ENCODE measurements around the gene EXOC6B.

The EXOC6B gene

DNA sequence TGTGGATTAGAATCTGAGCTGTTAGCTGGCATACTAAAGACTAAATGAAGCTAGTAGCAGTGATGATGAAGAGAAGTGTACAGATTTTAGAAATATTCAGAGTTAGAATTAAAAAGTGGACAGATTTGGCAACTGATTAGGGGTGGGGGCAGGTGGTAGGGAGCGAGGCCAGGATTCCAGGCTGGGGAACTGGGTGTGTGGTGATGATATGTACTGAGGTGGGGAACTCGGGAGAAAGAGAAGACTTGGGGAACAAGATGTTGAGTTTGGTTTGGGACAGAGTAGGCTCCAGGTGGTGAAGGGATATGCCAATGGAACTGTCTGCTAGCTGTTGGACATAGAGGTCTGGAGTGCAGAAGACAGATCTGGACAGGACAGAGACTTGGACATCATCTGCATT lies 669.0 kb downstream of the EXOC6B start:
- DNase-seq: no peak

DNA sequence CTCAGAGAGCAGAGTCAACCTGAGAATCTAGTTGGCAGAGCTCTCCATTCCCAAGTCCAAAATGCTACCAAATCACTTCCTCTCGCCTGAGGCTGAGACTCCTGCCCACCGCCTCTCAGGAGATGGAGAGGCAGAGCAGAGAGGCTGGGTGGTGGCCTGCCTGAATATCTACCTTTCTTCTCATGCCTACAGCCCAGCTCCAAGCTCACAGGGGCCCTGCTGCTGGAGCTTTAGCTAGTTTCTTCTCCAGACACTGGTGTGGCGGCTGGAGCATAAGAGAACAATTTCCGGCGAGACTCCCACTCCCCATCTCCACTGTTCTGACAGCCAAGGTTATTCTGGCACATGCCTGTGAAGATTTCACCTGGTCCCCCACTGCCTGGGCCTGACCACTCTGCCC lies 670.1 kb downstream of the EXOC6B start:
- DNase-seq: no peak

DNA sequence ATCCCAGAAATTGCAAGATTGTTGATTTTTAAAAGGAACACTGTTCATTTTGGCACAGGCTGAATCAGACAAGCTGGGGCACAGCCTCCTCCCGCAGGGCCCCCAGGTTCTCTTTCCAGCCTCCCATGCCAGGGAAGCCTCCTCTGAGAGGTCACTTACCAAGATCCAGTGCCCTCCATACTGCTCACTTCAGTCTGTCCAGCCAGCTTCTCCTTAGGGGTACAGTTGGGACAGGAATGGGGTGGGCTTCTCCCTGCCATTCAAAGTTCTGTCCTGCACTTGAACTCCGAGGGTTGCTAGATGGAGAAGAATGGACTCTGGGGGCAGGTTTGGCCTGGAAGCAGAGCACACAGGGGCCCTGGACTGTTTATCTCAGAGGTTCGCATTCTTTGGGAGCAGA lies 670.7 kb downstream of the EXOC6B start:
- DNase-seq: no peak

DNA sequence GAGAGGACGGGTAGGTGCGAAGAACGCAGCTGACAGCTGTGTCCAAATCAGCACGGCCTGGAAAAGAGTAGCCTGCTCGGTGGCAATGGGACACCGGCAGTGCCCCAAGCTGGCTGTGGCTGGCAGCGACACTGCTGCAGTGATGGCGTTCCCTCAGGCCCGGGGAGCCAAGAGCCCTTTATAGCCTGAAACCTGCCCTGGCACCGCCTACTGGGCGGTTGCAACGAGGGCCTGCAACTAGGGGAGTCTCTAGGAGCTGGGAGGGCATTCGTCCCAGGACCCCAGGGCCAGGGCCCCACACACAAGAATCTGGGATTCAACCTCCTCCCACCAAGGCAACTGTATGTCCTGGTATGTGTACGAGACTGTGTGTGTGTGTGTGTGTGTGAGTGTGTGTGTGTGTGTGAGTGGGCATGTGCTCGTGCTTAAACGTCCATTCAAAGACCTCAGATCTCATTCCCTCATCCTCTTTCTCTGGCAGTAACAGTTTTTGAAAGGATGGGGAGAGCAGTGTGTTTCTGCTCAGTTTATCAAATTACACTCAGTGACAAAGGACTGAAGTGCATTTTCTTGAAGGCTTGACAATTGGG lies 671.4 kb downstream of the EXOC6B start:
- DNase-seq: no peak

DNA sequence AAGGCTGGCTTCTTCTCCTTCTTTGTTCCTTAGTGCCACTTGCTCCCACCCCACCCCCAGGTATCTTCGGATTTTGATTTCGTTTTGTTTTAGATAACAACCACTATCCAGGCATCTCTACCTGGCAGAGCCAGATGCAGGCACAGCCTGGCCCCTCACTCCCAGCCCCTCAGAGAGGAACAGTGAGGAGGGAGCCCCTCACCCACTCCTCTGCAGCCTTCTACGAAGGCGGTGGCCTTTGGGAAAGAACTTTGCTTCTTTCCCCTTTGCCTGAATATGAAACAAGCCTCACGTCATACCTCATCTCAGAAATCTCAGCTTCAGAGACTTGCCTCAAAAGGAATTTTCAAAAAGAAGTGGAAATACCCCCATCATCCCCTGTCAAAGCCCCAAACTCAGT lies 671.9 kb downstream of the EXOC6B start:
- no peak for DNase-seq

DNA sequence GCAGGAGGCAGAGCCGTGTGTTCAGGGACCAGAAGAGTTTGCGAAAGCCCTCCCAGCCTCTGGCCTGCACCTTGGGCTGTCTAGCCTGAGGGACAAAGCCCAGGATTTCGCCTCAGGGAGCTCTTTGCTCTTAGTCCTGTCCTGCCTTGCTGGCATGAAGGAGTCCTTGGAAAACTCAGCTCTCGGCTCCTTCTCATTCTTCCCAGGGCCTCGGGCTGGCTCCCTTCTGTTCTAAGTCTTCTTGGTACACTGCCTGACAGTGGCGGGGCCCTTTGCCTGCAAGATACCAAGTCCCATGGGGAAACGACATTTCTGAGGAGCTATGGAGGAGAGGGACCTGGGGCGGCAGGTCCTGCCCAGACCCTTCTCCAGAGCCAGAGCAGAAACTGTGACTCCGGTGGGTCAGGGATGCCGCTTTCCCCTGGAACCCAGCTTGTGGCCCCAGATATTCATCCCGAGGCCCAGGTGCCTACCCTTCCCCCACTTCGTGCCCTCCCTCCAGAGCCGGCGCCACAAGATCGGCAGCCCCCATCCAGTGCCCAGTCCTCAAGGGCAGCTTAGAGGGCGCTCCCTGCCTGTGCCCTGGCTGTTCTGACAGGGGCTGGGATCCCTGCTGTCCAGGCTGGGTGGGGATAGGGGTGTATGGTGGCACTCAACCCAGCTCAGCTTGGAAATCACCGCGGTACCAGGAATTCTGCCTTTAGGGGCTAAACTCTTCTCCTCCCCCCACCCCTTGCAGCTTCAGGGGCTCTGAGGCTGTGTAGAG lies 672.6 kb downstream of the EXOC6B start:
- no peak for DNase-seq

DNA sequence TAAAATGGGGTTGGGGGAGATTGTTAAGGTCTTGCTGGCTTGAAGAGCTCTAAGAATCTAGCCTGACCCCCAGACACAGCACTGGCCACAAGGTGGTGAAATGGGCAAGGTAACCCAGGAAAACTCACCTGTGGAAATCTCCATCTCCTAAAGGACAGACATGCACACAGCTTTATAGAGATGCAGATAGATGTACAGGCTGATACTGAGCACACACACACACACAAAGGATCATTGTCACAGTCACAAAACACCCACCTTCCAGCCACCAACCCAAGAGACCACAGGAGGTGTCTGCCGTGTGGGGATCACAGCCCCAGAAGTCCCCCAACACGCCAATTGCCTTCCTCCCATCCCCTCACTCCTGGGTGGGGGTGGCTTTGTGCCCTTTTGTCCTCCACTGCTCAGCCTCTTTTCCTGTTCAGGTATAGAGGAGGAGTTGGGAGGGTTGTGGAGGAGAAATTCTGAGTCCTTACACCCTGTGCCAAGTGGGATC lies 674.9 kb downstream of the EXOC6B start:
- no peak for DNase-seq

DNA sequence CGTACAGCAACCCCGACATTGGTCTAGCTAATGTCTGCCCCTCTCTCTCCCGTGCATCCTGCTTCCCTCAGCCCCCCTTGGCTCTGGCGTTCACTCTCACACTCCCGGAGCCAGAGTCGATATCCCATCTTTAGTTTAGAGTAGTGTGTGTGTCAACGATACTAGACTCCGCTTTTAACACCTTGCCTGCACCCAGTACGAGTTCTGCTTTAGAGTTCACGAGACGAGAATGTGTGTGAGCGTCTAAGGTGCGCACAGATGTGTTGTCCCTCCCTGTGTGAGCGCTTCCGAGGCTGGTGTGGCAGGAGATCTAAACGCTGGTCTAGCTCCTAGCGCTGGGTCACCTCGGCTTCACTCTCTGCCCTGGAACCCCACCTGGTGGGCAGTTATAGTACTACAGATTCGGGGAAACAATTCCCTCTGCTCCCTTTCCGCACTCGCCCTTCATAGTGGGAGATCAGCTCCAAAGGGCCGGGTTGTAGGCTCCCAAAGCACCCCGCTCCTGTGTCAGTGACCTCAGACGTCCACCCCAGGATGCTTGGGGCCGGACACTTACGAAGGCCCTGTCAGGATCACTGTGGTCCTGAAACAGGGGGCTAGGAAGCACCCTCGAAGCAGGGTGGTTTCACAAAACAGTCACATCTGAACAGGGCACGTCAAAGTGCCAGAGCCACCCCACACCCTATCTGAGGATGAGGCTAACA lies 675.5 kb downstream of the EXOC6B start:
- peak; percentile 70 for DNase-seq

DNA sequence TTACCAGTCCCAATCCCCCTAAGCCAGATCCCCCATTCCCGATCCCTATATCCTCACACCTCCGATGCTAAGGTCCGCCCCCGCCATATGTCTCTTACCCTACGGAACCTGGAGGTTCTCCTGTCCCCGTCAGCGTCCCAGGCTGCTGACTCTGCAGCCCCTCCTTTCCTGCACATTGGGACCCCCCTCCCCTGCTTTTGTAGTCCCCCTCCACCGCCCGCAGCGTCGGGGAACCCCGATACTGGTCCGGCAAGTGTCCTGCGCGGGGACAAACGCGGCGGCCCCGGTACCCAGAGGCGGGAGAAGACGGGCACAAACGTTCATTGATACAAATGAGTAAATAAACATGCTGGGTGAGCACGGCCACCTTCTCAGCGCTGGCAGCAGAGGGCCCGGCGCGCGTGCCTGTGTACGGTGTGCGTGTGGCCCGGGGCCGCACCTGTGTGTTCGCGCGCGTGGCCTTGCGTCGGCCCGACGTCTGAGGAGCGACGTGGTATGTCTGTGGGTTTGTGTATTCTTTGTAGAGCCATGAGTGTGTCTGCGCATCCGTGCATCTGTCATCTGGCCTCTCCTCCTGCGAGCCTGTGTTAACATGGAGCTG lies 676.2 kb downstream of the EXOC6B start:
- DNase-seq: no peak

DNA sequence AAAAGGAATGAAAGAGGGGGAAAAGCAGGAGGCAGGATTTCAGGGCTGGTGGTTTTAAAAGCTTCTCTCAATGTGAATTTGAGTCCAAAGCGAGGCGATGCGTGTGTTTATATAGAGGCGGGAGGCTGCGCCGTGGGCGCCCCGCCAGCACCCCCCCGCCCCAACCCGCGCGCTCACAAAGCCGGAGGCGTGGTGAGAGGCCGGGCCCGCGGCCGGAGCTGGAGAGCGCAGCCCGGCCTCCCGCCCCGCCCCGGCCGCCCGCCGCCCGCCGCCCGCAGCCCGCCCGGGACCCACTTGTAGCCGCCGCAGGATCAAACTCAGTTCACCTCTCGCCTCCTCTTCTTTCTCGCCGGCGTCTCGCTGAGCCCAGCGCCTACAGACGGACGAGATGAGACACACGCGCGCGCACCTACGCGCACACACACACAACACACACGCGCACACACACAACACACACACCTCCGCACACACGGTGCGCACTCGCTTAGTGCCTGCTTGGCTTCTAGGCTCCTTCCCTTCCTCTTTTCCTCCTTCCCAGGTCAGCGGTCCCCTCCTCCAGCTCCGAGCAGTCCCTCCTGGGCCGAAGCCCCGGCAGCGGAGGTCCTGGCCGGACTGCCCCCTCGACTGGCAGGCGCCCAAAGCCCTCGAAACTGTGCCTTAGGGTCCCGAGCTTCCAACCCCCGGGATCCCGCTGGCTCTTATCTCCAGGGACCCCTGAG lies 676.8 kb downstream of the EXOC6B start:
- peak; percentile 23 for DNase-seq

DNA sequence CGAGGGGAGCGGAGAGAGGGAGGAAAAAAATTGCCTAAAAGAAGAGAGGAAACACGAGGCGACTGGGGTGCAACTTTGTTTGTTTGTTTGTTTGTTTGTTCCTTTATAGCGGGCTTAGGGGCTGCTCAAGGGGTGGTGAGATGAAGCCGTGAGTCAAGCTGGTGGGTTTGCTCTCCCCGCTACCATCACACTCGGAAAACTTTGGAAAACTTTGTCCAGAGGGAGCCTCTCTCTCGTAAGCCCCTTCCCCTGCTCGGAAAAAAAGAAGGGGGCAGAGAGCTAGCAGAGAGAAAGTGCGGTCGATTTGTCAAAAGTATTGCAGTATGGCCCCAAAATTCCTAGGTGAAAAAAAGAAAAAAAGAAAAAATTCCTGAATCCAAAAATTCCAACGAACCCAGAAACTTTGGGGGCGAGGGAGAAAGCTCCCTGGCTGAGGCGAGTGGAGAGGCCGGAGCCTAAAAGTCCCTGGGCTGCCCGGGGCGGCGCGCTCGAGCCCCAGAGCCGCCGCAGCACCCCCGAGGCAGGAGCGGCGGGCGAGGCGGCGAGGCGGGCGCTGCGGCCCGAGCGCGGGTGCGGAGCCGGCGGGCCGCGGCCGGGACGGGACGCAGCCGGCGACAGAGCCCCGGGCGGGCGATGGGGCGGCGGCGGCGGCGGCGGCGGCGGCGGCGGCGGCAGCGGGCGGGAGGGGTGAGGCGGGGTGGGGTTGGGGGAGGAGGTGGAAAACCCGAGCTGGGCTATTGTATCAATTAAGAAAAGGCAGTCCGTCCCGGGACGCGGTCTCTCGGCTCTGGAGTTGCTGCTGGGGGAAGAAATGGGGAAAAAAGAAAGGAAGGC lies 677.6 kb downstream of the EXOC6B start:
- peak; percentile 12 for DNase-seq

DNA sequence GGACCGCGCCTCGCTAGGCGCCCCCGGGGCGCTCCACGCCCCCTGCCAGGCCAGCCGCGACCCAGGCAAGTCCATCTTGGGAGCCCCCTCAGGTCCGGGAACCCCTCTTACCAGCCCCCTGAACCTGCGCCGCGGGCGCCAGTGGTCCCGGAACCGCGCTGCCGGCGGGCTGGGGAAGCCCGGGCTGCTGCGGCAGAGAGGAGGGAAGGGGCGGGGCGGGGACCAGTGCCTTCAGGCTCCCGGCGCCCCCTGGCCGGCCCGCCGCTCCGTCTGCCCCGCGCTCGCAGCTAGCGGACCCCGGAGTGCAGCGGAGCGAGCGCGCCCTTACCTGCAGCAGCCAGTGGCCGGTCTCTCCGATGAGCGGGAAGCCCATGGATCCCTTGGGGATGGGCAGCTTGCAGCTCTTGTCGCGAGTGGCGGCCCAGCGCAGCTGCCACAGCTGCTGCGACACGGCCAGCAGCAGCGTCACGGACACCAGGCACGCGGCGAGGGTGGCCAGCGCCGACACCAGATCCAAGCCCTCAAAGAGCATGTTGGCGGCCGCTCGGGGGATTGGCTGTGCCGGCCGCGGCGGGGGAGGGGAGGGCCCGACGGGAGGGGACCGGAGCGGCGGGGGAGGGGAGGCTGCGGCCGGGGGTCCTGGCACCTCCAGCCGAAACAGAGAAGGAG lies 678.4 kb downstream of the EXOC6B start, which contains the start of gene CYP26B1:
TSS of gene CYP26B1 (minus strand) at position 560 of the 669 bp plus-strand sequence. CDS start at position 532, 28 bp downstream.
- DNase-seq: no peak

DNA sequence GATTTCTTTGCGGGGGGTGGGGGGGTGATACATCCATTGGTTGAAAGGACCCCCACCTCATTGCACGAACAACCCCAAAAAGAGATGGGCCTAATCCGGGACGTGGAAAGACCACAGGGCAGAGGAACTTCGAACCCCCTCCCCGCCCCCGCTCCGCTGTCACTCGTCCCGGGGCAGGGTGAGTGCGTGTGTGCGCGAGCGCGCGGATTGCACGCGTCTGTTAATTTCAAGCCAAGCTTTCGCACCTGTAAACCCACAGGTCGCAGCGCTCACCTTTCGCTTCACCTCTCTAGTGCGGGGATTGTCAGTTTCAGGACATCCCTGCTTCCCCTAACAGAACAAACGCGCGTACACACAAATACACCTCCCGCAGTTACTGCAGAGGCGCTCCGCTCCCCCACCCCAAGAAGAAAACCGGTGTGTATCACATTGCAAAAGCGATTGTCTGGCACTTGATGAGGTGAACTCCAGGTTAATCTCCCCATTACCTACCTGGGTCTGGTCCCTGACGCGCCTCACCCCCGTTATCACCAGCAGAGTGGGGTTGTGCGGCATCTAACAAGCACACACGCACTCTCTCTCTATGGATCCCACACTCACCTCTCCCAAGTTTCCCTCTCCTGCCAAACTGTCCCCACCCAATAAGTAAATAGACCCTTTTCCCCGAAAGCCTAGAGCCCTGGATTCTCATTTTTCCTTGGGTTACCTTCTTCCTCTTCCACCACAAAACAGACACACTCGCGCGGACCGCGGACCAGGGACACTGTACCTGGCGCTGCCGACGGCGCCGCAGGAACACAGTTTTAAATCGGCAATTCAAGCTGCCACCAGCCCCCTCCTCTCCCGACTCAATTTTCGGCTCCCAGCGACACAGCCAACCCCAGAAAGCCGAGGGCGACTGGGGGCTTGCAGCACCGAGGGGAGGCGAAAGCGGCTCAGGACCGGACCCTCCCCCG lies 679.2 kb downstream of the EXOC6B start:
- no peak for DNase-seq

DNA sequence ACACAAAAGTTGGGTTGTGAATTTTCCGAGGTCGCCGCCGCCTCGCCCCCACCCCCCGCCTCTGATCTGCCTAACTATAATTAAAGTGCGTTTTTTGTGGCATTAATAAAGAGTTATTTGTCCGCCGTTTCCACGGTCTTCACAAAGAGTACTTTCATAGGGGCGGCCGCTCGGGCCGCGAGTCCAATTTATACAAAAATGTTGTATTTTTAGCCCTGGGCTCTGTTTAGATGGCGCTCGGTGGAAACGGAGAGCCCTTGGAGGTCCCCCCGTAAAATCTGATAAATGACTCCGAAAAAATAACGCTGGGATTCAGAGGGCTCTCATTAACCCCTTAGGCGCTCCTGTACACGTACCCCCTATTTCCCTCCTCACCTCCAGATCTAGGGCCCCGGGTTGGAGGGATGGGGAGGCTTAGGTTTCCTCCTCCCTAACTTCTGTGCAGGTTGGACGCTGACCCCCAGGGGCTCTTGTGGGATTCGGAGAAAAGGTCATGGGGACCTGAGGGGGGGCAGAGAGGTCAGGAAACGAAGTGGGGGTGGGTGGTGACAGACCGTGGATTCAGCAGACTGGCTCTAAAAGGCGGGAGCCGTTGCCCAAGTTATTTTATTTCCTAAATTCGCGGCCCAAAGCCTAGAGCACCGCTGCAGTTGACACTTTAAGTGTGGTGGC lies 680.0 kb downstream of the EXOC6B start:
- DNase-seq: no peak

DNA sequence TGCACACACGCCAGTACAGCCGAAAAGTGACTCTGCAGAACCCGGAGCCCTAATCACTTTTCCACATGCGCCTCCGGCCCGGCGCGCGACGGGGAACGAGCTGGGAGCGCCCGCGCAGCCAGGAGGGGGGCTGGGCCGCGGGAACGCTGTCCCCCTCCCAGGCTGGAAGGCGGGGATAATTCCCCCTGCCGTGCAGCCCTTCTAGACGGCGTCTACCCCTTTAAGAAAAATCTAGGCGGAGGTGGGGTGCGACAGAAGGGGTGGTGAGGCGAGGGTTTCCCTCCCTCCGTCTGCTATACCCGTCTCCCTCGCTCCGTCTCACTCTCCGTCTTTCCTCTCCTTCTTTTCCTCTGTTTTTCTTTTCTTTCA lies 680.6 kb downstream of the EXOC6B start:
- DNase-seq: peak; percentile 13

DNA sequence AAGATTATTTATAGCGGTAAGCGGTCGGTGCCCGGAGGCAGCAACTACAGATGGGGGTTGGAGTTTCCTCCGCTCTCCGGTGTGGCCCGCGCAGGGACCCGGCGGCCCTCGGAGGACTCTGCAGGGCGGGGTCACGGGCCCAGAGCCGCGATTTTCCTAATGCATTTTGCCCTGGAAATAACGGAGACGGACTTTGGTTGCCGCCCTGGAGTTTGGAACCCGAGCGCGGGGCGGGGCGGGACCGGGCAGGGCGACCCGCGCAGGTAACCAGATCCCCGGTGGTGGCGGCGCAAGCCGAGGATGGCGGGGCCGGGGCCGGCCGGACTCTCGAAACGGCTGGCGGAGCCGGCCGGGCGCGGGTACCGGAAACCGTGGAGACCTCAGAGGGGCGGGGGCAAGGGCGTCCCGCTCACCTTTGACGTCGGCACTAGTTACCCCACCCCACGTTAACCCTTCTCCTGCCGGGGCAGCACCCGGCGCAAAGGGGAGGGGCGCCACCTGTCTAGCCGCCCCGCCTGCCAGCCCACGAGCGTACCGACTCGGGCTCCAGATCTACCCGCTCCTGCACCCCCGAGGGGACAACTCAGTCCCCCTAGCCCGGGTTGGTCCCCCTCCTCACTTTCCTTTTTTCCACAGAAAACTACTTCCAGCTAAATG lies 681.1 kb downstream of the EXOC6B start:
- DNase-seq: no peak

DNA sequence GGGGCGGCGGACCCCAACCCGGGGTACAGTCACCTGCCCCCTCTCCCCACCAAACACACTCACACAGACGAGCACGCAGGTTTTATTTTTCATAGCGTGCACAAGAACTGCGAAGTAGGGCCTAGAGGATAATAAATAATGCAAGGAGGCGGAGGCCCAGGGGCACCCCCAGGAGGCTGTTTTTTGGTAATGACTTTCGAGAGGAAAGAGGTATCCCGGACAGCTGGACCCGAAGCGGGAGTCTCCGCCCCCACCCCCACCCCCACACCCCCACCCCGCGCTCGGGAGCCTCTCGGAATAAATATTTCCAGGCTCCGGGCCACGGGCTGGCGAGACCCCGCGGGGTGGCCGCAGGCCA lies 681.6 kb downstream of the EXOC6B start:
- no peak for DNase-seq

DNA sequence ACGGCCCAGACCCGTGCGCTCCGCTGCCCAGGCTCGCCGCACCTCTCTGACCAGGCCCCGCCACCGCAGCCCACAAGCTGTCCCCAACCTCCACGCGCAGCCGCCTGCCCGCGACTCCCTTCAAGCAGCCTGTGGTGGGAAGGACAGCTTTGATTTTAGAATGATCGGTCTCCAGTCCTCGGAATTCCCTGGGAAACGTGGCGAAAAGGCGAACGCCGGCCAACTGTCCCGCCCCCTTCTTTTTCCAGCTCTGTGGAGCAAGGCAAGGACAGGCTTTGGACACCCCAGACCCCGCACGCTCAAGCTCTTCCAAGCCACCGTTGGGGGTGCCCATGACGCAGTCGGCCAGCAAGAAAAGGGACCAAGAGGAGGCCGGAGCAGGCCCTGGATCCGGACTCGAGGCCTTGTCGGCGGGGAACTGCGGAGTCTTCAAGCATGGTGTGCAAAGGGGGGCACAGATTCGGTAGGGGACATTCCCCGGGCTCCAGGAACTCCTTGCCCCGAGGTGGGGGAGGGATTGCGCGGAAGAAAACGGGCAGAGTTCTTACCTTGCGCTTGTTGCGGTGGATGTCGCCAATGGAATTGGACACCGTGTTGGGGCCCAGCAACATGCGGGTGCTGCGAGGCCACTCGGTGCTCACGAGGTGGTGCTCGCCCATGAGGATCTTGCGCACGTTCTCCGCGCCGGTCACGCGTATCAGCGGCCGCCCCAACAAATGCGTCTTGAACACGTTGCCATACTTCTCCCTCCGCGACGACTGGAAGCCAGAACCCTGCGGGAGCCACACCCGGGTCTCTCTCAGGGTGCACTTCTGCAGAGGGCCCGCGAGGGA lies 682.2 kb downstream of the EXOC6B start:
- DNase-seq: no peak
